MM.1S (cell line): ENCODE measurements around the gene SNX27.

Experiments used
- CTCF ChIP-seq: fragments of 300-600 bp; sonication (generic); IDR thresholded peaks from 2 replicates; pipeline ENCODE4 v1.5.1; 2016; ENCODE audit warnings: antibody characterized with exemption, low read length, mixed read lengths
- EZH2 ChIP-seq: fragments of 300-600 bp; sonication (generic); optimal IDR thresholded peaks from 2 replicates; pipeline ENCODE3; 2017; ENCODE audit warnings: low read depth, mild to moderate bottlenecking, antibody characterized with exemption, low read length, mixed read lengths

GRCh38 chr1:151673407-151673806, 61.6 kb downstream of the SNX27 start:
- TF ChIP-seq CTCF (no peak), EZH2 (no peak)
